GM18502 (cell line): ENCODE results near the gene CLDND2.
"Not testable (repeated sequence)": the region's sequence is repeated elsewhere in the genome, so short reads cannot be mapped to it uniquely, and the experiment has no call there.

ENCODE experiments used
- ATAC-seq: cut with Tn5 transposase; IDR thresholded peaks from one replicate; pipeline ENCODE4 v1.9.1; 2021; ENCODE audit warnings: mild to moderate bottlenecking; ENCODE audit not compliant: unreplicated experiment, poor library complexity

Gene CLDND2, protein sequence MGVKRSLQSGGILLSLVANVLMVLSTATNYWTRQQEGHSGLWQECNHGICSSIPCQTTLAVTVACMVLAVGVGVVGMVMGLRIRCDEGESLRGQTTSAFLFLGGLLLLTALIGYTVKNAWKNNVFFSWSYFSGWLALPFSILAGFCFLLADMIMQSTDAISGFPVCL

DNA sequence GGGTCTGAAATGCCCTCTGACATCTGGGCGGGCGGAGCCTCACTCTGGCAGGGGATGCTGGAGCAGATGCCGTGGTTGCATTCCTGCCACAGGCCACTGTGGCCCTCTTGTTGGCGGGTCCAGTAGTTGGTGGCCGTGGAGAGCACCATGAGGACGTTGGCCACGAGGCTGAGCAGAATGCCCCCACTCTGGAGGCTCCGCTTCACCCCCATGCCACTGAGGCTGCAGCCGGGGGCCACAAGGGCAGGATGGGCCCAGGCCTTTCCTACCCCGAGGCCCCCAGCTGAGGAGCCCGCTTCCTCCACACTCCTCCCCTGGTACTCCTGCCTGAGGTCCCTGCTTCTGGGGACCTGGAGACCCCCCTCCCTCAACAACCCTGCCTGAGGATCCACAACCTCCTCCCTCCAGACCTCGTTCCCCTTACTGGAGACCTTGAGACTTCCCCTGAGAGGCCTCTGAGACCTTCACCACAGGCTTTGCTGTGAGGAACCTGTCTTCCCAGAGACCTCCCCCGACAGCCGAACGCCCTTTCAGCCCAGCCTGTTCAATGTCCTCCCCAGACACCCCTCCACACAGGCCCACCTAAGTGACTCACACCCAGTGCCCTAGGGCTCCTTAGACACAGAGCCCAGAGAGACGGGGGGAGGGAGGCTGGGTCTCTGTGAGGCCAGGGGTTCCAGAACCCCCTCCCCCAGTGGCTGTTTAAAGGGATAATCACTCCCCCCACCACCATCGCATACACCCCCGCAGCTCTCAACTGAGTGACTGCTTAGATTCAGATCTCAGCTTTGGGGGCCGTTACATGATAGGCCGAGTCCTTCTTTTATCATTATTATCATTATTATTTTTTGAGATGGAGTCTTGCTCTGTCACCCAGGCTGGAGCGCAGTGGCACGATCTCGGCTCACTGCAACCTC, at the start of gene CLDND2:
Gene CLDND2 (minus strand): TSS at position 638 of the 917 bp plus-strand sequence. CDS start 426 bp downstream, at position 212.
- no peak for ATAC-seq

DNA sequence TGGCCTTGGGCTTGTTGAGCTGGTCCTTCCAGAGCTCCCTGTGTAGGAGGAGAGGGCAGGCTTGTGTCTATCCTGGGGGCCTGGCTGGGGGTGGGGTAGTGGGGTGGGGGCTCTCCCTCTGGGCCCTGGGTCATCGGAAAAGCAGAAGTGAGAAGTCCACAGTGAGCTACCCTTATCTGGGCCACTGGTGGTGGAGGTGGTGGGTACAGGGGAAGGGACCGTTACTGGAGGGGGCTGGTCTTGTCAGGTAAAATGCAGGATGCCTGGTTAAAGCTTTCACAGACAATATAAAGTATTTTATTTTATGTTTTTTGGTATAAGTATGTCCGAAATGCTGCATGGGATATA, 49.0 kb upstream of the CLDND2 start:
- peak; percentile 41 for ATAC-seq

DNA sequence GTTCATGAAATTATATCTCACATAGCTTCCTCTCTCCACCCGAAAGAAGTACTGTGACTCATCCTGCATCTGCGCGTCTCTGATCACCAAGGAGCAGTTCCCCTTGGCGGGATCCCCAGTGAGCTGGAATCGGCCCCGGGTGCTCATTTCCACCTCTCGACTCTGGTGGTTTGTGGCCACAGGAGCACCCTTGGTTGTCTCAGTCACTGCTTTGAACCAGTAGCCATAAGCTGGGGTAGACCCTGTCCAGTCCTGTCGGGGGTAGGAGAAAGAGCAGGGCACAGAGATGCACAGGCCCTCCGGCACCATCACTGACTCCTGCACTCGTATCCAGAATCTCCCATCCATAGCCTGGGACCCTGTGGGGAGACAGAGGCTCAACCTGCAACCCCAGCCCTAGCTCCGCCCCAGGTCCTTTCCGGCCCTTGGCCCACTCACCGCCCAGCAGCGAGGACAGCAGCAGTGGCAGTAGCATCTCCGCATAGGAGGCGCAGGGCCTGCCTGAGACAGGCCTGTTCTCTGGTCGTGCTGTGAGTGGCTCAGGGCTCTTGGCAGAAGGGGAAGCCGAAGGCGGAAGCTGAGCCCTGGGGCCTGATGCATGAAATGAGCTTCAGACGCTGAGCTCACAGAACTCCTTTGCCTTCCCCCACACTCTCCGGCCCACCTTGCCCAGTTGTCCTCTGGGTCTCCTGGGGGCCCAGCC, 48.5 kb upstream of the CLDND2 start, which contains the start of gene SIGLEC10:
Gene SIGLEC10 (minus strand): TSS at position 536 of the 703 bp plus-strand sequence. CDS start 61 bp downstream, at position 475.
- peak; percentile 63 for ATAC-seq

DNA sequence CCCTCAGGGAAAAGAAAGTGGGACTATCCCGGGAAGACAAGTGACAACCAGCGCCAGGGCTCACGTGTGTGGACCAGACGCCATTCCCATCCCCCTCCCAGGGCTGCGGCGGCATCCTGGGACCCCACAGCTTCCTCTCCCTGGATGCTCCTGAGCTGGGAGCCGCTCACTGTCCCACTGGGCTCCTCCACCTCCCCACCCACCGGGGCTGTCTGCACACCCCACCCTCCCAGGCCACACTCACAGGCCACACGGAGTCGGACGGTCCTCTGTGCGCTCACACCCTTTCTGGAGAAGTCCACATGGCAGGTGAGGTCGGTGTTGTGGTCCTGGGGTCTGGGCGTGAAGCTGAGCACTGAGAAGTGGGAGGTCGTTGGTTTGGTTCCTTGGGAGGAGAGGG, 47.6 kb upstream of the CLDND2 start:
- not testable (repeated sequence) for ATAC-seq

DNA sequence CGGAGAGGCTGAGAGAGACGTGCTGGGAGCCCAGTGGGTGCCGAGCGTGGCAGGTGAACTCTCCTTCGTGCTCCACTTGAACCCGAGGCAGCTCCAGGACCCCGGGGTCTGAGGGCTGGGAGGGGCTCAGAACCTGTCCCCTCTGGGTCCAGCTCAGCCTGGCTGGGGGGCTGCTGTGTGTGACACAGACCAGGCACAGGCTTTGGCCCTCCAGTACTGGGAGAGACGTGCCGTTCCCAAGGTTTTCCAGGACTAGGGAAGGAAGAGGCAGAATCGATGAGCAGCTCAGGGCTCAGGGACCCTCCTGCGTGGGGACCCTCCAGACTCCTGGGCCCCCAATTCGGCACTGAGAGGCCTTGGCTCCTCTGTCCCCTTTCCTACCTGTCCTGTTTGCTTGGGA, 46.4 kb upstream of the CLDND2 start:
- ATAC-seq, result no peak

DNA sequence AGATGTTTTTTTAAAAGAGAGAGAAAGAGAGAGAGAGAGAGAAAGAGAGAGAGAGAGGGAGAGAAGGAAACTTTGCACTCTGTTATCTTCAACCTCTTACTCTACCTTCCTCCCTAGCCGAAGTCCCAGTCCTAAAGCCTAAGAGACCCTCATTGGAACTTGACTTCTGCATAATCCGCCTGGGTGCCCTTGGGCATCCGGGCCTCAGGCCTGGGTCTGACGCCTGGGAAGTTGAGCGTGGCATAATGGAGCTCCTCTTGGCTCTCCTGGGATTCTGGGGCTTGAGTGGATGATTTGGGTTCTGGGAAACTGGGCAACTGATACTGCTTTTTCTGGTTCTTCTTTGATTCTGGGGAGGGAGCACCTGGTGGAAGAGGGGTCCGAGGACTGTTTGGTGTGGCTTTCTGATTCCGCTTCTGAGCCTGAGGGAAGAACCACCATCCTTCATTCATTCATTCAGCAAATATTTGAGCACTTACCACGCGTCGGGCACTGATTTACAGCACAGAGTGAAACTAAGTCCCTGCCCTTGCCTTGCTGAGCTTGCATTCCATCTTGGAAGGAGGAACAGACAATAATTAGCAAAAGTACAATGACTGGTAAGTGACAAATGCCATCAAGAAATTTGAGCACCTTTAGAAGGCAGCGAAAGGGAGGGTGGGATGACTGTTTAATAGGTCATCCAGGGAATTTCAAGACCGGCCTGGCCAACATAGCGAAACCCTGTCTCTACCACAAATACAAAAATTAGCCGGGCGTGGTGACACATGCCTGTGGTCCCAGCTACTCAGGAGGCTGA, 42.3 kb upstream of the CLDND2 start:
- ATAC-seq, result no peak

DNA sequence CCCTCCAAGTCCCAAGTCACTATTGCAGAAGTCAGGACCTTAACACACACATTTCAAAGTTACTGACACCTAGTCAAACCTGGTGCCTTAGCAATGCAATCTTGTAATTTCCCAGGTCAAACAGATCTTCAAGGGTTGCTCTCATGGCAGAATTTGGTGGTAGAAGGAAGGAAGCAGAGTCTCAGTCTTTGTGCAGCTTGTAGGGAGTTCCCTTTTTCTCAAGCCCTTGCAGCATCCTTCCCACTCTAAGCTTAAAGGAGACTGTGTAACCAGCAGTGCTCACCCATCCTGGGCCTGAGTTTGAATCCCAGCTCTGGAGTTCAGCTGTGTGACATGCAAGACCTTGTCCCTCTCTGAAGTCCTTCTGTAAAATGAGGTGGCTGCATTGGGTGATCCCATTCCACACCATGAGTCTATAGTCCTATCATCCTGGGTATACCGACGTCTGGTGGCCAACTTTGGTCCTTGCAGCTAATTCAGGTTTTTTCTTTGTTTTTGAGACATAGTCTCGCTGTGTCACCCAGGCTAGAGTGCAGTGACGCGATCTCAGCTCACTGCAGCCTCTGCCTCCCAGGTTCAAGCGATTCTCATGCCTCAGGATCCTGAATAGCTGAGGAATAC, 38.8 kb upstream of the CLDND2 start:
- no peak for ATAC-seq

DNA sequence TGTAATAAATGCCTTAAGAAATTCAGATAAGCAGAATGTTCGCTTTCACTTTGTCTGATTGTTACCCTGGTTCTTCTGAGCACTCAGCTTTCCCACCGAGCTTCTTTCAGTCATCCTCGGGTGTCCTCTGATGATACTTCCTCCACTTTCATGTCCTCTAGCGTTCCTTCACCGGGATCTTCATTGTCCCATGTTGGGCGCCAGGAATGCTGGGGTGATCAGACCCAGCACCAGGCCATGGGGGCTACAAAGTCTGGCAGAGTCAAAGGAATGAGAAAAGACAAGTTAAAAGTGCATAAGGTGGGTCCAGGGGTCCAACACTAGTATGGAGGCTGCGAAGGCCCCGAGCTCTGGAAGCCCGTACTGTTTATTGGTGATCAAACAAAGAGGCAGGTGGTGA, 33.3 kb upstream of the CLDND2 start:
- no peak for ATAC-seq

DNA sequence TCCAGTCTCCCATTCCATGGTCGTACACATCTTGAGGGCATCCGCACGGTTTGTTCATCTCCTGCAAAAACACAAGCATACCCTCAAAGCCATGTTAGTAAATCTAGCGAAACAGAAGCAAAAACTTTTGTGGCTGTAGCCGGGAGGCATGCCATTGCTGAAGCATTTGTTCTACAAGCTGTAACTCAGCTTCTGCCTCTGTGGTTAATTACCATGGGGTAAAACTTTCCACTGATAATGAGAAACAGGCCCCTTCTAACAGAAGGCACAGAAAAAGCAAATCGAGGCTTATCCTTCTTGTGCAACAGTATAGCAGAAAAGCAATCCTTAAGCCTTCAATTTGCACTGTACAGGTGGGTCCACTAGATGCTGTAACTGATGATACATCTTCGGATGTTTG, 31.1 kb upstream of the CLDND2 start:
- ATAC-seq, result not testable (repeated sequence)

DNA sequence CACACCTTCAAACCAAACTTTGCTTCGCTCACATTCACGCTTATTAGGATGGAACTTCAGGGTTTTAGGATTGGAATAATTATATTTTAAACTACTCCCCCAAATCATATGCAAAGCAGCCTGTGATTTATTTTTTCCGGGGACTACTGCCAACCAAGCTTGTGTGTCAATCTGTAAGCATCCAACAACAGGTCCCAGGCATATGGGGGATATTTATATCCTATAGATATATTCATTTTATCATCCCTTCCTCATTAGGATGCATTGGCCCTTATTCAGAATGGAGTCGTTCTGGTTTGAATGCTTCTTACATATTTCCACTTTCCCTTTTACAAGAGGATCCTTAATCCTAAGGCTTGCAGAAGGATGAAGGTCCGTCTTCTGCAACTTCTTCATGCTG, 30.4 kb upstream of the CLDND2 start:
- no peak for ATAC-seq

DNA sequence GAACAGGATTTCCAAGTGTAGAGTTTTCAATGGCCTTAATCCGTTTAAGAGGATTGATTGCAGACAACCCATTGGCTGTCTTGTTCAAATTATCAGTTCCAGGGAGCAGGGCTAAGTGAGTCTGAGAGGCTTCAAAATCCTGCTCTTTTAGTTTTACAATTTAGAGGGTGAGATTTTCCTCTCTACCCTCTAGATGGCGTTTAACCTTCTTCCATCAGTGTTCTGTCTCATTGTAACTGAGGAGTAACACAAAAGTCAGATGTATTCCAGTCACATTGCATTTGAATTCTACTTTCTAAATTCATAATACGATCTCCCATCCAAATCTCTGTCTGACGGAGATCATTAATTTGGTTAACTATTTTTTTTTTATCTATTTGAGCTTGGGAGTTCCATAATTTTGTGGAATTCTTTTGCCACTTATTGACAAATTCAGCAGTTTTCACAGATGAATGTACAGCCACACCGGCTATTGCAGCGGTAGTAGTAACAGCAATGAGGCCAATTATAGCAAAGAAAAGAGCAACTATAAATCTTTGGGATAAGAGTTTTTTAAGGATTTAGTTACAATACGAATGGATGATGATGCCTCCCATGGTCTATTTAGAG, 29.4 kb upstream of the CLDND2 start:
- no peak for ATAC-seq

DNA sequence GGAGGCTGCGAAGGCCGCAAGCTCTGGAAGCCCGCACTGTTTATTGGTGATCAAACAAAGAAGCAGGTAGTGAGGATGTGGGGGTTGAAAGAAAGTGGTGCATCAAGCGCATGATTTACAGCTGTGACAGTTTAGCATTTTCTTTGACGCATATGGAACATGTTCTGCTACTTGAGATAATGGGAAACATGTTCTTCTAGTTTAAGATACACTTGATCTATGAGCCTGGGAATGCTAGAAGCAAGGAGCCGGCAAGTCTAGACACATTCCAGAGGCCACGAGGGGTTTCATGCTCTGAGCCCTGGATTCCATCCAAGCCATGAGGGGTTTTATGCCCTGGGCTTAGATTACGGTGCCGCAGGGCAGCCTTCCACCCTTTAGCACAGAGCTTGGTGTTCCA, 28.6 kb upstream of the CLDND2 start:
- ATAC-seq, result not testable (repeated sequence)

DNA sequence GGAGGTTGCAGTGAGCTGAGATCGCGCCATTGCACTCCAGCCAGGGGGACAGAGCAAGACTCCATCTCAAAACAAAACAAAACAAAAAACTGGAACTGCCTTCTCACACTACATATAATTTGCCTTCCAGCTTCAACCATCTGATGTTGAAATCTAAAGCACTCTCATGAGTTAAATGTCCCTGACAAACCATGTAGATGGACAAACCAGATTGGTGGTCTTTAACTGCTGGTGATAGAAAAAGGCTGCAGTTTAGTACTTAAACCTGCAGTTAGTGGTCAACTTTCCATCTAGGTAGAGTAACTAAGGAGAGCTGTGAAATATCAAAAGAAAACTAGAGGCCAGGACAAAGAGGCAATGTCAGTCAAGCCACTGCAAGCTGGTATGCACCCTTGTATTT, 27.4 kb upstream of the CLDND2 start:
- no peak for ATAC-seq

DNA sequence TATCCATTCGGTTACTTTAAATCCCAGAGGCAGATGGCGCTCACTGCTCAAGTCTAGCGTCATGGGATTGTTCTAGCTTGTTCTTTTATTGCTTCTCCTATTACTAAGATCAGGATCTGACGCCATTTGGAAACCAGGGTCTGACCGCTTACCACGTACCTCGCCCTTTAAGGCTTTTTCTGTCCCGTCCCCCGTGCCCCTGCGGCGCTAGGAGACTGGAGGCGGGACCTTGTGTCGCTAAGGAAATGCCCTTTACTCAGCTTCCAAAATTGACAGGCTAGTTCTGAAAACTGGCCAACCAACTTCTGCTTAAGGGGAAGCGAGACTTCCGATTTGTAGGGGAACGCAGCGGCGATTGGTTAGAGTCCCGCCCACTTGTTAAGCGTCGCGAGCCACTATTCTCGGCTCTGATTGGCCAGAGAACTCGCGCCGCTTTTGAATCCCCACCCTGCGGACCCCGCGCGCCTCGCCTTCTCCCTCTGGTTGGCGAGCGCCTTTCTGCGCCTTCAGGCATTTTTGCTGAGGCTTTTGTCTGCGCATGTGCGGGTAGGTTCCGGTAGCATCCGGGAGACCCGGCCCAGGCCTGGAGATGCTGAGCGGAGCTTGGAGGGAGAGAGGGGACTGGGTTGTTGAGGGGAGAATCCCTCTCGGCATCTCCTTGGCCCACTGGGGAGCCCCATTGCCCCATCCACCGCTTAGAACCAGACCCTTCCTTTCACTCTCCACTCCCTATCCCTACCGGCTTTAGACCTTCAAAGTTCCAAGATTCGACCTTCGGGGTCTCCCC, 25.4 kb upstream of the CLDND2 start:
- peak; percentile 81 for ATAC-seq

DNA sequence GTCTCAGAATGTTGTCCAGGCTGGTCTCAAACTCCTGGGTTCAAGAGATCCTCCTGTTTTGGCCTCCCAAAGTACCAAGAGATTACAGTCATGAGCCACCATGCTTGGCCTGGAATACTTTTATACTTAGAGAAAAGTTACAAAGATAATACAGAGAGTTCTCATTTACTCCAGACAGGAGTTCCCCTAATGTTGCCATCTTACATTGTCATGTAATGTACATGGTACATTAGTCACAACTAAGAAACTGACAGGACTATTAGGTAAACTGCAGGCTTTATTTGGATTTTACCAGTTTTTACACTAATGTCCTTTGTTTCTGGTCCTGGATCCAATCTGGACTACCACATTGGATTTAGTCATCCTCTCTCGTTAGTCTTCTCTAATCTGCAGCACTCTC, 23.9 kb upstream of the CLDND2 start:
- ATAC-seq, result no peak

DNA sequence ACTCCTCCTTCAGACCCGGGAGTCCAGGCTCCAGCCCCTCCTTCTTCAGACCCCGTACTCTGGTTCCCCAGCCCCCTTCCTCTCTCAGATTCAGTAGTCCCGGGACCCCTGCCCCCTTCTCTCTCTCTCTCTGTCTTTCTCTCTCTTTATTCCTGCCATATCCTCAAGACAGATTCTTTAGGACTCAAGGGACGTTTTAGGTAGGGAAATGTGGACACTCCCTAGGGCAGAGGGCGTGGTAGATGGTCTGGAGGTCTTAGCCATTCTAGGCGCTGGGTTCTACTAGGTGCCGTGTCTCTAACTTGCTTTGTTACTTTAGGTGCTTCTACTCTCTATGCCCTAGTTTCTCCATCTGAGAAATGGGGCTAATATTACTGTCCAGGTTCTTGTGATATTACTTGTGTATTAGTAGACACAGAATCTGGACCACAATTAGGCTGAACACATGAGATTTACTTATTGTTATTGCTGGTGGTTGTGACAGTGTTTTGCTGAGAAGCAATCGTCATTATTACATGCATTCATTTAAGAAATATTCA, 22.3 kb upstream of the CLDND2 start:
- ATAC-seq, result no peak

DNA sequence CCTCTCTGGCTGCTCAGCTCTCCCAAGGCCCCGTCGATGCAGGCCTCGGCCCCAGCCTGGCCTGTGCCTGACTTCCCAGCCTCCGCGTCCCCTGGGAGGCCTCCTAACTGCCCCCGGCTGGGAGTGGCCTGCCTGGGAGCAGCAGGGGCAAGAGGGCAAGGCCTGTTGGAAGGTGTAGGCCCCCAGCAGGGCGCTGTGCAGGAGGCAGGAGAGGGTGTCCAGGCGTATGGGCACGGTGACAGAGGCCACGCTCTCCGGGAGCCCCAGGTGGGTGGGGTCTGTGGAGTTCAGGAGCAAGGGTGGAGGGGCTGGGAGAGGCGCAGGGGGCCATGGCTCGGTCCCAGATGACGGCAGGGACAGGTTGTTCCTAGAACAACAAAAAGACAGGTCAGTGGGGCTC, 20.3 kb upstream of the CLDND2 start:
- no peak for ATAC-seq

DNA sequence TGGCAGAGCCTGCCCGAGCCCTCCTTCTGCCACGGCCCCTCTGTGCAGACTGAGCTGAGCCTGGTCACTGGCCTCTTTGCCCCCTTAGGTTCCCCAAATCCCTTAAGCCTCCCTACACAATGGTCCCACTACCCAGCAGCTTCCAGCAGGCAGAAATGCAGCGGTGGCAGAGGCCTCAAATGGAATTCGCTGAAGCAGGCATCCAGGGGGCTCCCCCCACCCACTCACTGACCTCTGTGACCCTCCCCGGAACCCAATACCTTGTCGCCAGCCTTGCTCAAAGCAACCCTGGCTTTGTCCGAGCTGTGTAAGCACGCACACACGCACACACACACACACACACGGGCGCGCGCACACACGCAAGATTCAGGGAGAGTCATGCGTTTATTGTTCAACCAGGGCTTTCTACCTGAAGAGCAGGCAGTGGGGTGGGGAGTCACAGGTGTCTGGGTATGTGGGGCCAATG, 19.2 kb upstream of the CLDND2 start, which contains the start of gene LIM2:
Gene LIM2 (minus strand): TSS at position 51 of the 466 bp plus-strand sequence. CDS start 531 bp downstream, outside the sequence.
- no peak for ATAC-seq
